ENCODE measurements around the gene SLC25A48. TPM values are rescaled to one million over a fixed set of nuclear protein-coding genes. Genes with fewer than 3 reads are reported as not detected.

The SLC25A48 gene, protein sequence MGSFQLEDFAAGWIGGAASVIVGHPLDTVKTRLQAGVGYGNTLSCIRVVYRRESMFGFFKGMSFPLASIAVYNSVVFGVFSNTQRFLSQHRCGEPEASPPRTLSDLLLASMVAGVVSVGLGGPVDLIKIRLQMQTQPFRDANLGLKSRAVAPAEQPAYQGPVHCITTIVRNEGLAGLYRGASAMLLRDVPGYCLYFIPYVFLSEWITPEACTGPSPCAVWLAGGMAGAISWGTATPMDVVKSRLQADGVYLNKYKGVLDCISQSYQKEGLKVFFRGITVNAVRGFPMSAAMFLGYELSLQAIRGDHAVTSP
- 1.9 TPM for total RNA-seq

DNA sequence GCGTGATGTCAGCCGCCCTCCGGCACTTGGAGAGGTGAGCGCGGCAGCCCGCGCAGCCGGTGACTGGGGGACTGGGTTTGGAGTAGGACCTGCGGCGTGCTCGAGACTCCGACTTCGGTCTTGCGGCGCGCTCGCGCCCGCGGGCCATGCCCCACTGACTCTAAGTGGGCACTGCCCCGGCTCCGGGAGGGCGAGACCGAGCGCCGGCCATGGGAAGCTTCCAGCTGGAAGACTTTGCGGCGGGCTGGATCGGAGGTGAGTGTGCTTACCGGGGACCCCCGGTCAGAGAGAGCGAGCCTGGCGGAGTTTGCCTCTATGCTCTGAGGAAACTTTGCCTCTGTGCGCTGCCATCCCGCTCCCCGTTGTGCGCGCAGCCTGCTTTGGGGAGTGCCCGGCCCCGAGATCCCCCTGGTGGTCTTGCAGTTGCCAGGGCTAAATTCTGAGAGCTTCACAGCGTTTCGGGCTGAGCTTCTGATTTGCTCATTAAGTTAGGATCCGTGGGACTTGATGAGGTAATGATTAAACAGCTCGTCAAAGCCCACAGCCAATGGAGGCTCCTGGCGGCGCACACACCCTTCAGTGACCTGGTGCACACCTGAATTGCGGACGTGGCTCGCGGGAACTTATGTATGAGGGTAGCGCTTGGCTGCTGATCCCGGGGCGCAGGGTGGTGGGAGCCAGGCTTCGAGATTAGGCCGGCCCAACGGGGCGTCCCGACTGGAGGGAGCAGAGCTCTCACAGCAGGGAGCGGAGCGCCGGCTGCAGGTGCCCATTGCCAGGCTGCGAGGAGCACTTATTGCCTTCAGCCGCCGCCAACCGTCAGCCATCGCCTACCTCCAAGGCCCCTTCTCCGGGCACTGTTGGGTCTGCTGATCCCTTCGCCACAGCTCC lies at the start of gene SLC25A48:
SLC25A48 (plus strand) TSS at position 25 of the 891 bp plus-strand sequence; CDS start at position 210, 185 bp downstream.
- peak; percentile 76 for DNase-seq

DNA sequence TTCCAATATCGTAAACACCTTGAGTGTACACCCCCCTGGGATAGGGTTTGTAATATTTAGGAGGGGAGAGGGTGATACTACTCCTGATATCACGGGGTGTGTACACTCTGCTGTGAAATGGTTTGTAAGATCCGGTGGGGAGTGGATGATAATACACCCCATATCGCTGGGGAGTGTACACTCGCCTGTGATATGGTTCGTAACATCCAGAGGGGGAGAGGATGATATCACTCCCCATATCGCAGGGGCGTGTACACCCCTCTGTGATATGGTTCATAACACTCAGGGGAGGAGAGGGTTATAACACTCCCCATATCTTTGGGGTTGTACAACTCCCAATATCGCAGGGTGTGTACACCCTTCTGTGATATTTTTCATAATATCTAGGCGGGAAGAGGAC lies 33.8 kb upstream of the SLC25A48 start:
- no peak for DNase-seq

DNA sequence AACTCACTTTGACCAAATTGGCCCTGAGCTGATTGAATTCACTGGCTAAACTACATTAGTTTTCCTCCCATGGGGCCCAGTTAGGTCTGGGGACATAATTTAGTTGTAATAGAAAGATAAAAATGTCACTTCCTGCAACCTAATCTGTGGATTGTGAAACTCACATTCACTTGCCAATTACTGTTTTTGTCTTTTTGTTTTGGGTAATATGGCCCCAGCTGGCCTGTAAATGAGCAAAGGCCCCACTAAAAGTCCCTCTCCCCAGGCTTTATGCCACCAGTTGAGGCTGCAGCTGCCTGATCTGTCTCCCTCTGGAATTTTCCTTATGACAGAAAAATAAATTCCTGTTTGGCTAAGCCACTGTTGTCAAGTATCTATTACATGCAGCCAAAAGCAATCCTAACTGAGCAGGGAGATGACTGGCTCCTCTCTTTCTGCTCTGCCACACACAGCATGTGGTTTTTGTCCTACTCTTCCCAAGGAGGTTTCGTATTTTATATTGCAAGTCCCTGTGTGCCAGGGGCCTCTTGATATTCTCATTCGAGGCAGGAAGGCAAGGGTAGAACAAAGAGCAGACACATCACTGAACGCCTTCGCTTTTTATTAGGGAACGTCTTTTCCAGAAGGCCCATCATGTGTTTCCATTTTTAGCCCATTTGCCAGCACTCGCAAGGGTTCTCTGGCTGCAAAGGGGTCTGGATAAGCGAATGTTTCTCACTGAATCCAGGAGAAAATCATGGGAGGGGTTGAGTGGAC lies 24.1 kb upstream of the SLC25A48 start:
- DNase-seq, result peak; percentile 52

DNA sequence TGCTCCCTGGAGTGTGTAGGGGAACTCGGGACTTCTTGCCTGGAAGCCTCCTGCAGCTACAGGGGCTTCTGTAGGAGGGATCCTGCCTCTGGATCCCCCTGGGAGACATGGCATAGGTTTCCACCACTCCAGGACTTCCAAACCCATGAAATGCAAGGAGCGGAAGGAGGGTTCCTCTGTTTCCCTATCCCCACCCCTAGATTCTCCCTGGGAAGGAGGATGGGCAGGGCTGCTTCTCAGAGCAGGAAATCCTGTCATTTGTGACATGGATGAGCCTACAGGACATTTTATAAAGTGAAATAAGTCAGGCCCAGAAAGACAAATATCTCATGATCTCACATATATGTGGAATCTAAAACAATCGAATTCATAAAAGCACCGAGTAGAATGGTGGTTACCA lies 23.5 kb upstream of the SLC25A48 start:
- DNase-seq, result no peak

DNA sequence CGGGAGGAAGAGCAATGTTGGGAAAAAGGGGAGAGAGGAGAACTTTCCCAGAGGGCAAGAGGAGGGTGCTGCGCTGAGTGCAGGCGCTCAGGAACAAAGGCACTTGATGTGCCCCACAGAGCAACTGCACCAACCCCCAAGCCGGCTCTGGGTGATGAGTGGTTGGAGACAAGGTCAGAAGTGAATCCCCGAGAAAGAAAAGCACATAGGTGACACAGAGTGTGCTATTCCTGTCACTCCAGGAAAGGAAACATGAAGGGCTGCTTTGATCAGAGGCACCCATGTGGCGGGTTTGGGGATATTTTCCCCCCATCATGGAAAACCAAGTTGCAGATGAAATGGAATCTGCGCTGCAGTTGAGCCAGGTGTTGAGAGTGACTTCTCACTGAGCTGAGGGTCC lies 20.7 kb upstream of the SLC25A48 start:
- DNase-seq, result no peak

DNA sequence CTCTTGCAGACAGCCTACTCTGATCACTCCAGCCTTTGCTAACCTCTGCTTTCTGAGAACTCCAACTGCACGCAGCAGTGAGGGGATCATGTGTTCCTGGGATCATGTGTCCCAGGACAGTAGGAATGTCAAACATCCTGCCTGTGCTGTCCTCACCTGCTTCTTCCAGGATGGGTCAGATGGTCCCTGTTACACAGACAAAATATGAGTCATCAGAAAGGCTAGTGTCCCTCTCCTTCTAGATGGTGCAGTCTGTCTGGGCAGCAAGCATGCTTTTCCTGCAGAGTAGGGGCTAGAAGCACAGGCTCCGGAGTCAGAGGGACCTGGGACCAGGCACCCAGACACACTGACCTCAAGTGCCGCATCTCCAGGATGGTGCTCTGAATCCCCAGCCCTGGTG lies 20.1 kb upstream of the SLC25A48 start:
- DNase-seq, result peak; percentile 53

DNA sequence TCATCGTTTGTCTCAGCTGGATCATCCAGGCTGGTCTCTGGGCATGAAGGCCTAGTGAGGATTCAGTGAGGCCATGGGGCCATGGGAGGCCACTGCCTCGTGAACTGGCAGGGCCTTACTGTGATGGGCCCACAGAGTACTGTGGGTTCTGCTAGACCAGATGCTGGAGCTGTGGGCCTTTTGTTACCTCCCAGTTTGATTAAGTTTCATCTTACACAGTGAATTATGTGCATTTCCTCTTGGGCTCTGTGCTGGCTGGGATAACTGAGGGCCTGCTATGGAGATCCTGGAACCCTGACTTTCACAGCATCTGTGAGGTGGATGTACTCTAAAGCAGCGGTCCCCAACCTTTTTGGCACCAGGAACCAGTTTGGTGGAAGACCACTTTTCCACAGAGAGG lies 19.7 kb upstream of the SLC25A48 start:
- DNase-seq, result no peak

DNA sequence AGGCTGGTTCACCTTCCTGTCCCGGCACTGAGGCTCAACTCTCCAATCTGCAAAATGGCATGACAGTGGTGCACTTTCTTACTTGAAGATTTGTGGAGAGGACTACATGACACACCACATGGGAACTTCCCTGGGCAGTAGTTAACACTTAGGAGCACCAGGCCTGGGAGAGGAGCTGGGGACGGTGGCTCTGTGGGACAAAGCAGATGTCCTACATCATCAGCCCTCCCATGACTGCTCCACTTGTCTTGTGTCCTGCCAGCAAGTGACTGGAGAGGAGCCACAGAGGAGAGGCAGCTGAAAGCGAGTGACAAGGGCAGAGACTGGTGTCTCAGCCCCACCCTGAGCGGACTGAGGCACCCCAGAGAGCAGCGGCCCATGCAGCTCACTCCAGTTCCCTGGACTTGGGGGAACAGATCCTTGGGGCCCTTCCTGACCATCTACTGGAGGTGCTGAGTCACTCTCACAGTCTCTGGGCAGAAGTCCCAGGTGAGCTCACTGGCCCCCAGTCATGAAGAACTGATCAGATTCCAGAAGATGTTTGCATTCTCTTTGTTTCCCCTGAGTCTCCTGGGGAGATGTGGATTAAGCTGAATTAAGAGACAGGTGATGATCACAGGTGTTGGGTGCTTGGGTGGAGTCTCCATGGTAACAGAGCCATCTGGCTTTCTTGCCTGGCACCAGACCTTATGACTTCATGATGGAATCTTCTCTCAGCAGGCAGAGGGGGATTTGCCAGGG lies 13.2 kb upstream of the SLC25A48 start:
- peak; percentile 70 for DNase-seq

DNA sequence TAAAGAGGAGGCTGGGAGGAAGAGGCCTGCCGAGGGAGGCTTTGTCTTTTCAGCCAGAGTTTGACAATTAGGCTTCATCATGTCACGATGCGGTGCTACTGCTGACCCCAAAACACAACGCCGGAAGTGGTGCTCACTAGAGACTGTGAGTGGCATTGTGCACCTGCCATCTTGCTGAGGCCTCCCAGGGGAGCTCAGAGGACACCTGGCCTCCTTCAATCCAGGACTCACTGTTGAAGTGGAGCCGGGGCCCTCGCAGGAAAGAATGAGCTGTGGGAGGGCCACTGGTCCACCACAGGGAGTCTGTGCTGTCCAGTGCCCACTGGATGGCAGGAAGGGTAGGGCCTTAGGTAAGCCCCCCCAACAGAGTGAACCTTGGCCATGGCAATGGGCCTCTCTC lies 12.7 kb upstream of the SLC25A48 start:
- DNase-seq, result no peak

DNA sequence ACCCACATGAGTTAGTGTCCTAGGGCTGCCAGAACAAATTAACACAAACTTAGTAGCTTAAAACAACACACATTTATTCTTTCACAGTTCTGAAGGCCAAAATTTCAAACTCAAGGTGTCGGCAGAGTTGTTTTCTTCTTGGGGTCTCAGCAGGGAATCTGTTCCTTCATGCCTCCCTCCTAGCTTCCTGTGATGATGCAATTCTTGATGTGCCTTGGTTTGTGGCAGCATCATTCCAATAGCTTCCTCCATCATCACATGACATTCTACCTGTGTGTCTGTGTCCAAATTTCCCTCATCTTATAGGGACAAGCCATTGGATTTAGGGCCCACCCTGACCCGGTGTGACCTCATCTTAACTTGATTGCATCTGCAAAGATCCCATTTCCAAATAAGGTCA lies 12.2 kb upstream of the SLC25A48 start:
- DNase-seq, result no peak

DNA sequence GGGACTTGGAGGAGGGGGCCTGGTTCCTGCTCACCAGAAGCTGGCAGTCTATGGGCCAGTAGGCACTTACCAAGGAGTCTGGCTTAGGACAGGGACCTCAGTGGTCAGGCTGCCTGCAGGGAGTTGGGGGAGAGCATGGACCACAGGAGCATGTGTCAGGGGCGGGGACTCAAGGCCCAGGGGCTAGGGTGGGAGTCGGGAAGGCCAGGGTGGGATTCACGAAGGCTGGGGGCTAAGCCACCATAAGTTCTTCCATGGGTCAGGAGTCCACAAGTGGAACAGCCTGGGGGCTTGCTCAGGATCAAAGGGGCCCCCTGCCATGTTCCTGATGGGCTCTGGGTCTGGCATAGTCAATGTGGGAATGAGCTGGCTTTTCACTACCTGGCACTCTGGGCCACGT lies 11.5 kb upstream of the SLC25A48 start:
- no peak for DNase-seq

DNA sequence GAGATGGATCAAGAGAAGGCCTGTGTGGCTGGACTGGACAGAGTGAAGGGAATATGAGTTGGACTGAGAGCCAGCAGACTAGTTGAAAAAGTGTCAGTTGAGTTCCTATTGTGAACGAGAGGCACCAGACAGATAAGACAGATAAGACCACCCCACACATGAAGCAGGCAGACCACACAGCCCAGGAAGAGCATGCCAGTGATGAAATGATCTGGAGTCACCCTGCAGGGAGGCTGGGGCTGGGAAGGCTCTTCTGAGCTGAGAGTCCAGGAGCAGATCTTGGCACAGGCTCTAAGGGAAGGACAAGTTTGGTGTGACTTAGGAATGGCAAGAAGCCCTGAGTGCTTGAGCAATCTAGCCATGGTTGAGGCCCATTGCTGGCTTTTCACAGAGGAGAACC lies 10.6 kb upstream of the SLC25A48 start:
- DNase-seq, result no peak

DNA sequence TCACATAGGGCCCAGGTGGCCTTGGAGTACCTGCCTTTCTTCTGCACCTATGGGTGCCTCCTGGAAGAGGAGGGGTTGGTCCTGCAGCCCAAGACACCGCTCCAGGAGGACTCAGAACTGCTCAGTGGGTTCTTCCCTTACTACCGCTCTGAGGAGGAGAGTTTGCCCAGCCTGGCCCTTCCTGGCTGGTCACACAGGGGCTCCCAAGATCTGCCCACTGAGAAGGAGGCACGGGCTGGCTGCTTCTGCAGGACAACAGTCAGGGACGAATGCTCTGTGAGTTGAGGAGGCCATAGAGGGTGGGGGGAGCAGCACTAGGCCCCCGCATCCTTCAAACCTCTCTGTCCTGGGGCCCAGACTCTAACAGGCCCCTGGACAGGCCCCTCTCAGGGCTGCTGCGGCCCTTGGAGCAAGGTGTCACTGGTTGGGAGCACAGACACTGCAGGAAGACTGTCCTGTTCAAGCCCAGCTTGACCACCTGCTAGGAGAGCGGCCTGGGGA lies 9.9 kb upstream of the SLC25A48 start:
- DNase-seq, result no peak

DNA sequence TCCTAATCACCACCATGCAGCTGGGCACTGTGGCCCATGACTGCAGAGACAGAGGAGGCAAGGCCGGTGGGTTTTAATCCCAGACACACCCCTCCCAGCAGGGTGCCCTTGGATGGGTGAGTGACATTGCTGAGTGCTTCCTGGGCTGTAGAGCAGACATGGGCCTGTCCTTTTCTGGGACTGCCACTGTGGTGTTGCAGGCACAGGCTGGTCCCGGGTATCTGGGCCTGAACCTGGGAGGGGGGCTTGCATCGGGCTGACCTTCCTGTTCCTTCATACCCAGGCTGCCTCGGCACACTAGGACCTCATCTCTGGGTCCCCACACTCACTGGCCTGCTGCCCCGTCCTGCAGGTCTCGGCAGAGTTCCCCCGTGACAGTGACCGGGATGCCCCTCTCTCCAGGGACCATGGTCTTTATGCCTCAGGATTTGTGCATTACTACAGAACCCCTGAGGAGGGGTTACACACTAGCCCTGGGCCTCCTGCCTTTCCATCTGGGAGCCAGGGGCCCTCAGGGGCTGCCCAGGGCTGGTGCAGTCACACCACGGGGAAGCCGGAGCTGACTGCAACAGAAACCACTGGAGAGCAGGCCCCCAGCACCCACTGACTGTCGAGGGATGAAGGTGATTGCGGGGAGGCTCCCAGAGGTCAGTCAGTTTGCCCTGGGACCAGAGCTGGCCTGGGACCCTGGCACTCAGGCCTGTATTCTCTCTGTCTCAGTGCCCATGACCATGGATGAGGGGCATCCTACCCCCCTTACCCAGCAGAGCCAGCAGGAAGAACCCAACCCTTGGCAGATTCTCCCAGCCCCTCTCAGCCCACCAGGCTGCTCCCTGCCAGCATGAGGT lies 8.9 kb upstream of the SLC25A48 start:
- no peak for DNase-seq

DNA sequence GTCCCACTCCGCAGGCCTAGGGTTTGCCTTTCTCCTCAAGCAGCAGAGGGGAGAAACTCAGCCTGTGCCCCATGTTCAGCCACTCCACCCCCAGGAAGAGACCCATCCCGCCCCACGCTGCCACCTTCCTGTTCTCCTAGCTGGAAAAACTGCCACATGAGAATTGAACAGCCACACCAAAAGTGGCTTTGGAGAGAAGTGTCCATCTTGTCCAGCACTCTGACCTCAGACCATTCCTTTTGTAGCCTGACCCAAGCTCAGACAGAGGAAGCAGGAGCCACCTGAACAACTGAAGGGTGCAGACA lies 8.3 kb upstream of the SLC25A48 start:
- no peak for DNase-seq

DNA sequence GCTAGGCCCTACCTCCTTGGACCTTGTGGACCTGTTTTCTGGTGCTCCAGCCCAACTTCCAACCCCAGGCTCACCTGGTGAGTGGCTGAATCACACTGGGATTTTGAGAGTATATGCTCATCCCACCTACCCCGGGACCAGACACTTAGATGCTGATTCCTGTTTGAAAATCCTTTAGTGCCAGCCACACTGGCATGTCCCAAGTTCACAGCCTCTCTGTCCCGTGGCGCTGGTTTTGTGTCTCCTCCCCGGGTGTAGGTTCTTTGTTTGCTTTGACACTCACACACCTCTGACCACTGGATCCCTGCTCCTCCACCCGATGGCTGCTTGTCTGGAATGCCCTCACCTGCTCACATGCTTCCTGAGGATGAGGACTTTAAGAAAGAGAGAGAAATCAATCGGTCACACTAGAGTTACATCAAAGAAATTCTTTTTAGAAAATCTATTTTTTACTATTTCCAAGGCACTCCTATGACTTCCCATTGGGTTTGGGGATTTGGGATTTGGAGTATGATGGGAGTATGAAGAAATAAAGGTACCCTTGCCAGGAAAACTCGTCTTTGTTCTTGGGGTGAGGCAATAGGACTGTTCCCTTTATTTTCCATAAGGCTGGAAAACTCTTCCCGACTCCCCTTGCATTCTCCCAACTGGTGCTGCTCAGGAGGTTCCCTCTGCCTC lies 7.3 kb upstream of the SLC25A48 start:
- DNase-seq, result no peak

DNA sequence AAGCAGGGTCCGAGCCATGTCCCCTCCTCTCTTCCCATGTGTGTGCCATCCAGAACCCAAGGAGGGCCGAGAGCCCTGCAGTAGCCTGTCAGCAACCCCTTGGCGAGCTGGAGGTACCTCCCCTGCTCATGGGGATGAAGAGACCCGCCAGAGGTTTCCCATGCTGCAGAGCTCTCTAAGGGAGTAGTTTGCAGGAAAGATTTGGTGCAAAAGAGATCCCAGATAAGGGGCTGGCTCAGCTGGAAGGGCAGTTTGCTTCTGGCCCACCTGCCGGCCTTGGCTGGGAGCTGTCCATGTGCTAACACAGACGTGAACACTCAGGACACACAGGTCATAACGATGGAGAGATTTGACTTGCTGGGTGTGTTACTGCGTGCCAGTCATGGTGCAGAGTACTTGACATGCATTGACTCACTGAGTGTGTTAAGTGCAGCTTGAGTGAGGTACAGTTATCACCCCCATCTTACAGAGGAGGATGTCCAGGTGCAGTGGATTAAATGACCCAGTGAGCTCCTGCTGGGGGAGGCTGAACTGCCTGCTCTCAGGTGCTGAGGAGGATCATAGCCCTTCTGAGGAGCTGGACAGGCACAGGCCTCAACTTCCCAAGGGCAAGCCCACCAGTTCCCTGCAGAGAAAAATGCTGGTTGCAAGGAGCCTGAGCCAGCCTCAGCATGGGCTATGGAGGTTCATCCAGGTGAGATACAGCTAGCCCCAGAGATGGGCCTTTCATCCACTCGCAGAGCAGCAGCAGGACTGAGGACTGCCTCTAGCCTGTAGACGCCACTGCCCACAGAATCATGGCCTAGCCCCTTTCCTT lies 6.3 kb upstream of the SLC25A48 start:
- no peak for DNase-seq

DNA sequence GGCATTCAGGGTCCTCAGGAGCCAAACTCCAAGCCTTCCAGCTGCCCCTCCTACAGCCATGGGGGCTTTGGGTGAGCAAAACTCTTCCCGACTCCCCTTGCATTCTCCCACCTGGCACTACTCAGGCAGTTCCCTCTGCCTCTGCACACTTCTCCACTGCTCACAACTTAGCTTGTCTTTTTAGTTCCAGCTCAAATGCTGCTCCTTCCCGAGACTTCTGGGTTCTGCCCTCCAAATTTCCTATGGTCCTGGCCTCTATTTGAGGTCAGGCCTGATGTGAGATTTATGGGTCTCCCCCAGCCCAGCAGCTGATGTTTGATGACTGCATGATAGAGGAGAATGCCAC lies 5.7 kb upstream of the SLC25A48 start:
- no peak for DNase-seq

DNA sequence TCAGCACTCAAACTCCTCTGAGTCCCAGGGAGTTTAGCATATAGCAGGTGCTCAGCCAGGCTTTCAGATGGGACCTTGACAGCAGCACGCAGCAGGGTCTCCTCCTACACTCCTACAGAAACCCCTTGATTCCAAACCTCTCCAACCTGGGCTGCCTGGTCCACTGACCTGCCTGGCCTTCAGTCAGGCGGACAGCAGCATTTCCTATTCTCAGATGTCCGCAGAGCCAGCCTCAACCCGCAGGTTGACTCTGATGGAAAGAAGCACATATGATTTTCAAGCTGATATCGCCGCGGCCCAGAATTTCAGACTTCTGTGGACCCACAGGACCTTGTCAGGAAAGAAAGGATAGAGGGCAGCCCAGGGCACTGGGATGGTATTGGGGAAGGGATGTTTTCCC lies 5.3 kb upstream of the SLC25A48 start:
- DNase-seq, result no peak
